Adipocyte (in vitro differentiated cells): ENCODE measurements around the gene MINDY4.

ENCODE experiments used
- DNase-seq: peaks from one replicate; pipeline ENCODE4 v3.0.0-alpha.2; 2015; ENCODE audit warnings: low read depth
- H3K27me3 ChIP-seq: replicated peaks from 2 replicates; pipeline ENCODE4 v1.7.0; 2013; ENCODE audit warnings: mild to moderate bottlenecking, low read length, moderate library complexity; ENCODE audit not compliant: control insufficient read depth, insufficient read depth
- H3K36me3 ChIP-seq: 2 replicates; pipeline ENCODE4 v1.7.0; 2013; ENCODE audit warnings: low read length, mild to moderate bottlenecking, moderate library complexity; ENCODE audit not compliant: control insufficient read depth, insufficient read depth, severe bottlenecking
- H3K4me1 ChIP-seq: 2 replicates; pipeline ENCODE4 v1.7.0; 2013; ENCODE audit warnings: mild to moderate bottlenecking, low read length, moderate library complexity; ENCODE audit not compliant: control insufficient read depth, insufficient read depth
- H3K4me3 ChIP-seq: 2 replicates; pipeline ENCODE4 v1.7.0; 2013; ENCODE audit warnings: mild to moderate bottlenecking, low read length, moderate library complexity
- H3K9ac ChIP-seq: 2 replicates; pipeline ENCODE4 v1.7.0; 2013; ENCODE audit warnings: mild to moderate bottlenecking, low read length, moderate library complexity
- H3K9me3 ChIP-seq: 2 replicates; pipeline ENCODE4 v1.7.0; 2013; ENCODE audit warnings: mild to moderate bottlenecking, low read length, moderate library complexity; ENCODE audit not compliant: control insufficient read depth

The MINDY4 gene

DNA sequence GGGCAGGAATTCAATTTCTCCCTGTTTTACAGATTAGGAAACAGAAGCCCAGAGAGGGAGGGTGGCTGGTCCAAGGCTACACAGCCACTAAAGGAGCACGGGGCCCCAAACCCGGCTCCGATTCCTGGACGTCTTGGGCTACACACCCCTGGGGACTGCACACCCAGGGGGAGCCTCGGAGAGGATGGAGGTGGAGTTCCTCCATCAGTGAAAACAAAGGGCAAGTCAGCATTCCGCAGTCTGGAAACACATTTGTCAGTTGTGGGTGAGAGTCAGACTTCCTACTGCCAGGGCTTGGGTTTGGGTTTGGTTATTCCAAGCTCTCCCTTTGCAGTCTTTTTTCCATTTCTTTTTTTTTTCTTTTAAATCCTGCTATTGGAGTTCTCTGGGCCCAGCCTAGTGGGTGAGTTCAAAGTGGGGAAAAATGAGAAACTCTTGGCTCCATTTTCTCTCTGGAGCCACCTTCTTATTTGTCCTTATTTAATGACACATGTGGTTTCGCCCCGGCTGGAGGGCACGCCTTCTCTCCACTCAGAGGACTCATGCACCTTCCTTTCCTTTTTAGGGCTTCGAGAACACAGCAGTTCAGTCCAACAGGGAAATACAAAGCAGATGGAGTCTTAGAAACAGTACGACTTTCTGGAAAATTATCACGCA lies 80.6 kb downstream of the MINDY4 start:
- Histone ChIP-seq H3K9ac (peak overlapping the region; percentile 79), H3K36me3 (peaks cover 12% of the 10 kb centered on the region), H3K4me3 (peak overlapping the region; percentile 15), H3K4me1 (peaks cover 26% of the 10 kb centered on the region), H3K27me3 (no peaks in the 10 kb centered on the region), H3K9me3 (no peaks in the 10 kb centered on the region)
- DNase-seq: peak; percentile 59

DNA sequence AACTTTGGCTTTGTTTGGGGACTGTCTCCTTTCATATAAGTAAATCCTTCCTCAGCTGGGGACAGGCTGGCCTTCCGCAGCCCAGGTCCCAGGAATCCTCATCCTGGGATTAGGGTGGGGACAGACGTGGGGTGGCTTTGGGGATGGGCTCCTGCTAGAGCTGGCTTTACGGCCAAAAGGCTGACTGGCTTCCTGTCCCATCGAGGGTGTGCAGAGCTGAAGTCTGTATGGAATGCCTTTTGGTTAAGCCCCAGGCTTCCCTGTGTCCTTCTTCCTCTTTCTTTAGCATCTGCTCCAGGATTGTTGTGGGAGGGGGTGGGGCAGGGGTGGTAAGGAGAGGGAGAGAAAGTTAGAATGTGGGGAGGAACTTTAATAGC lies 81.1 kb downstream of the MINDY4 start:
- H3K9ac ChIP-seq: peak overlapping the region; percentile 79
- H3K9me3 ChIP-seq: no peaks in the 10 kb centered on the region
- no peak for DNase-seq
- H3K4me3 ChIP-seq: peak overlapping the region; percentile 15
- peaks cover 26% of the 10 kb centered on the region for H3K4me1 ChIP-seq
- H3K36me3 ChIP-seq: peaks cover 12% of the 10 kb centered on the region
- H3K27me3 ChIP-seq: no peaks in the 10 kb centered on the region

DNA sequence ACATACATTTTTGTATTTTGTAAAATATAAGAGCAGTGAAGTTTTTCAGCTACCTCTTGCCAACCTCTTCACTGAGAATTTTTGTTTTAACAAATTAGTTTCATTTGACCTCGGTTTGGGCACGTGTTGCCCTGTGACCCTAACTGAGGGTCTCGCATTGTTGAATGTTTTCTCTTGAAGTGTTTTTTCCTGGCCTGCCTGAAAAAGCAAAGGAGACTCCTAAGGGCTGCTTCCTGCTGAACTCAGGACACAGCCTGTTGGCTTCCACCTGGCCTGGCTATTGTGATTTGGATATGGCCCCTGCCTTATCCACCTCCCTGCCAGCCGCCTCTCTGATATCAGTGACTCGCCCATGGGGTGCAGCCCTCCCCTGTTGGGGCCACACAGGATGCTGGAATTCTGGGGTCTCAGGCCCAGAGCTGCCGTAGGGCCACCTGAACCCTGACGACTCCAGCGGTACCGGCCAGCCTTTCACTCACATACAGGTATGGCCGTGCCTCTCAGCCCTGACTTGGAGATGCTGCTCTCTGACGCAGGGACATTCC lies 81.6 kb downstream of the MINDY4 start:
- no peak overlapping the region for H3K4me3 ChIP-seq
- no peak for DNase-seq

DNA sequence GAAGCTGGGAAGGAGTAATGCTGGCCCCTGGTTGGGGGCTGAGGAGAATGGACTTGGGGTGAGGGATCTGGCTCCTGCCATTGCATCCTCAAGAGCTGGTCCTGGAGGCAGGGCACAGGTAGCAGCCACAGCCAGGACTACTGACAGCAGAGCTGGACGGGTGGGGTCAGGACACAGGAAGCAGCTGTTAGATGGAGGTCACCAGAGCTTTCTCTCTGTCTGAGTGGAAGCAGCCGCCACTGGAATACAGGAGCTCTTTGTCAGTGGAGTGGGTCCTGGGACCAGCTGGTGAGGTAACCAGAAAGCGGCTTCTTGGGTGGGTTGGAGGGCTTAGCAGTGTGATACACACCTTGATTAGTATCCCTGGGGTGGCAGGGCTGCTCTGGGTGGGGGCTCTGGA lies 82.4 kb downstream of the MINDY4 start:
- Histone ChIP-seq H3K4me1 (peaks cover 26% of the 10 kb centered on the region), H3K36me3 (peaks cover 12% of the 10 kb centered on the region), H3K27me3 (no peaks in the 10 kb centered on the region), H3K9ac (no peak overlapping the region), H3K4me3 (no peak overlapping the region), H3K9me3 (no peaks in the 10 kb centered on the region)
- no peak for DNase-seq

More for the DNA sequence above, 81.6 kb downstream of the MINDY4 start:
- Histone ChIP-seq H3K4me1 (peaks cover 26% of the 10 kb centered on the region), H3K36me3 (peaks cover 12% of the 10 kb centered on the region), H3K9ac (peak overlapping the region; percentile 79), H3K9me3 (no peaks in the 10 kb centered on the region), H3K27me3 (no peaks in the 10 kb centered on the region)

DNA sequence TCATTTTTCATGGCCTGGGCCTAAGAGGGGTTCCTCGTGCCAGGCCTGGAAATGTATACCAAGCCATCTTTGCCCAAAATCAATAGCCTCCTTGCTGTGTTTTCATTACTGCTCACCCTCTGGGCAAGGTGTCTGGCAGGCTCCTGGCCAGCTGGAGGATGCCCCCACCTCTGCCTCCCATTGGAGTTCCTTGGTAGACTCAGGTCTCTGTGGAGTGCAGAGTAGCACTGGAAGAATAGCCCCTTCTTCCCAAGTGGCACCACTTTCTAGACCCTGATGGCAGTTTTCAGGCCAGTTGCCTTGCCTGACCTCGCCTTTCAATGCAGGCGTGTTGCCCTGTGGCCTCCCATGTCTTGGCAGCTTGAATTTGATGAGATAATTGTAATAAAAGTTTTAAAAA lies 84.7 kb downstream of the MINDY4 start:
- Histone ChIP-seq H3K9ac (no peak overlapping the region), H3K27me3 (no peaks in the 10 kb centered on the region), H3K9me3 (no peaks in the 10 kb centered on the region), H3K36me3 (peaks cover 12% of the 10 kb centered on the region), H3K4me3 (no peak overlapping the region), H3K4me1 (peaks cover 17% of the 10 kb centered on the region)
- no peak for DNase-seq

DNA sequence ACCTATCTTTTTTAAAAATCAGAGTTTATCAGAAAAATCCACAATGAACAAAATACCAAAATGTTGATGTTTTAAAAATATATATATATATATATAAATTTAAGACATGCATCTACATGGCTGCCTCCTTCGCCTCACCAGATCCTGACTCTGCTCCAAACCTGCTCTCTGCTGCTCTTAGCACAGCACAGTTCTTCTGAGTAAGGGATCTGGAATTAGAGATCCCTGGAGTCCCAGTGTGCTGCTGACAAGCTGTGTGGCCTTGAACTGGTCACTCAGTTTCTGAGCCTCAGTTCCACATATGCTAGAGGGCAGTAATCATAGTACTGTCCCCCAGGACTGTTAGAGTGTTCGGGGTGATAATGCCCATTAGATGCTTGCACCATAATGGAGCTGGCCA lies 87.4 kb downstream of the MINDY4 start:
- Histone ChIP-seq H3K4me3 (no peak overlapping the region), H3K9ac (no peak overlapping the region), H3K36me3 (peaks cover 12% of the 10 kb centered on the region), H3K4me1 (peaks cover 8% of the 10 kb centered on the region), H3K27me3 (no peaks in the 10 kb centered on the region), H3K9me3 (no peaks in the 10 kb centered on the region)
- no peak for DNase-seq

DNA sequence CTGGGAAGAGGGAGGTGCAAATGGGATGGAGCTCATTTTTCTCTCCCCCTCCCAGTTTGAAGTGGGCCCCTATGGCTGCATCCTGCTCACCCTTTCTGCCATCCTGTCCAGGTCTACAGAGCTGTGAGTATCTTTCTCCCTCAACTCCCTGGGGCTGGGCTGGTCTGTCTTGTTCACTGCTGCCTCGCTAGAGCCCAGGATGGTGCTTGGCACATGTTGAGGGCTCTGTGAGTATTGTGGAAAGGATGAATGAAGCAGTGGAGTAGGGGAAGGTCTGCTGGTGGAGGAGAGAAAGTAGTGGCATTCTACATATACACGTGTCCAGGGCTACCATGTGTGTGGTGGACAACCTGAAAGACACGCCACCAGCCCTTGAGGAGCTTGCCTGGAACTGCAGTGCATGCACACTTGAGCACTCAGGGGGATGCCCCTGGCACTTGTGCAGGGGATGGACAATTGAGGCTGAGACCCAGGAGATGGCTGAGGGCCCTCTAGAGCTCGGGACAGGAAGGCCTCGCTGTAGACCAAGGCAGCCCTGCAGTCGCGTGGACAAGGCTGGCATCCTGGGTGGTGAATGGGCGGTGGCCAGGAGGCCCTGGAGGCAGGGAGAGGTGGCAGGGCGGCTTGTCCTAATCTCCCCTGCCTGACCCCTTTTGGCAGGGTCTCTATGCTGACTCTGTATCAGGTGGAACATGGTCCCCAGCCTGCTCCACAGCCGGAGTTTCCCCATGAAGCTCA lies 88.2 kb downstream of the MINDY4 start:
- no peaks in the 10 kb centered on the region for H3K9me3 ChIP-seq
- H3K9ac ChIP-seq: no peak overlapping the region
- peaks cover 16% of the 10 kb centered on the region for H3K4me1 ChIP-seq
- peaks cover 9% of the 10 kb centered on the region for H3K36me3 ChIP-seq
- H3K4me3 ChIP-seq: no peak overlapping the region
- DNase-seq: no peak
- H3K27me3 ChIP-seq: no peaks in the 10 kb centered on the region

DNA sequence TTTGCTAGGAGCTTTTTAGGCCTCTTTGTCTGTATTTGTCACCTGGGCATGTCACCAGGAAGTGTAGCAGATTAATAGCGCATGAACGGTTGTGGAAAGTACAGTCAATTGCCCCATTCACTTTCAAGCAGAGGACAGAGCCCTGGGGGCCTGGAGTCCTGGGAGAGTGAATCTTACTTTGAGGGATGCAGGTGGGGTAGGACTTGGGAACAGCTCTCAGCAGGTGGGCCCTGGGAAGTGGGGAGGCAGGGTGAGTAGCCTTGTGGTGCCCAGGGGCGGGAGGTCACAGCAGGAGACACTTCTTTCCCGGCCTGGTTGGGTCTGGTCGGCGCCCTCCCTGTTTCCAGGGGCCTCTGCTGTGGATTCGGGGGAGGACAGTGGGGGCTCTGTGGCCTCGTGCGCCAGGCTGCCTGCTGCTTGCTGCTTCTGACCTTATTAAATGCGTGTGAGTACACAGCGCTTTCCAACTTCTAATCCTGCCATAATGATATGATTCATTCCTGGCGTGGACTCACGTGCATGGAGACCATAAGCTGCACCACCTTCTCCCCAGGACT lies 88.8 kb downstream of the MINDY4 start:
- H3K9me3 ChIP-seq: no peaks in the 10 kb centered on the region
- H3K4me3 ChIP-seq: no peak overlapping the region
- no peaks in the 10 kb centered on the region for H3K27me3 ChIP-seq
- H3K36me3 ChIP-seq: peaks cover 8% of the 10 kb centered on the region
- DNase-seq: no peak
- no peak overlapping the region for H3K9ac ChIP-seq
- H3K4me1 ChIP-seq: peaks cover 17% of the 10 kb centered on the region

DNA sequence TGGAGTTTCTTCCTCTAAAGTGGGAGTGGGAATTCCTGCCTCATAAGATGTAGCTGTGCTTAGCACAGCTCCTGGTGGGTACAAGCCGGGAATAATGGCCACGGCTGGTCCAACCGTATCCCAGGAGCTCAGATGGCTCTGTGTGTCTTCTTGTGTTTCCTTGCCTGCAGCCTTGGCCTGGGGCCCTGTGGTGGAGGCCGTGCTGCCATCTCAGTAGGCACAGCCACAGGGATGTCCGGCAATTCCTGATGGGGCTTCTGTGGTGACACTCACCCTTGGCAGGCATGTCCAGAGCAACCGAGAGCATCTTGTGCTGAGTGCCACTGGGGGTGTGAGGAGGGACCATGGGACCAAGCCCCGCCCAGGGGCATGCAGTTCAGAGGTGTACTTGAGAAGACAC lies 90.4 kb downstream of the MINDY4 start:
- peaks cover 1% of the 10 kb centered on the region for H3K36me3 ChIP-seq
- no peak for DNase-seq
- H3K9me3 ChIP-seq: no peaks in the 10 kb centered on the region
- H3K27me3 ChIP-seq: no peaks in the 10 kb centered on the region
- no peak overlapping the region for H3K9ac ChIP-seq
- peaks cover 17% of the 10 kb centered on the region for H3K4me1 ChIP-seq
- H3K4me3 ChIP-seq: no peak overlapping the region

DNA sequence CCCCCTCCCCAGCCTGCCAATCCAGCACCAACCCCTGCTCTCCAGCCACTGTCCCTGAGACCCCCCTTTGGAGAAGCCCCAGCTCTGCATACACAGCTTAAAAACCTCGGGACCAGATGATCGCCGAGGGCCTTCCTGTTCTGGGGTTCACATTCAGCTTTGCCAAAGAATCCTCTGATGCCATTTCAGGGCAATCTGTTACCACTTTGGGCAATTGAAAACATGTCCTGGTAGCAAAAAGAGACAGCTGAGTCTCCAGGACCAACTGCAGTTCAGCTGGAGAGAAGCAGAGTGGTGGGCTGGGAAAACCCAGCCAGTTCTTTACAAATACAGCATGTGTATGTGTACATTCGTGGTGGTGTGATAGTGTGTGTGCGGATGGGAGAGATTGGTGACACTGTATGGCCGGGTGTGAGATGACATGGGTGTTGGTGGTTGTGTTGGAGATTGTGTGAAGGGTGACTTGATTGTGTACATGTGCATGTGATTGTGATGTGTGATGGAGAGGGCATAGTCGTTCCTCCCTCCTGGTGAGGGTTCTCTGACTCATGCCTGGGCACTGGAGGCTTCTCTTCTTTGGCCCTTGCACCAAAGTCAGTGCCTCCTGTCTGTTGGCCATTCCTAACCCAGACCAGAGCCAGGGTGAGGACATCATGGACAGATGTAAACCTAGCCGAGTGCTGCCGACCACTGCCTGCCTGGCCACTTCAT lies 91.9 kb downstream of the MINDY4 start:
- Histone ChIP-seq H3K27me3 (no peaks in the 10 kb centered on the region), H3K4me3 (no peak overlapping the region), H3K9me3 (no peaks in the 10 kb centered on the region), H3K4me1 (peaks cover 17% of the 10 kb centered on the region), H3K9ac (peak overlapping the region; percentile 52), H3K36me3 (no peaks in the 10 kb centered on the region)
- no peak for DNase-seq

DNA sequence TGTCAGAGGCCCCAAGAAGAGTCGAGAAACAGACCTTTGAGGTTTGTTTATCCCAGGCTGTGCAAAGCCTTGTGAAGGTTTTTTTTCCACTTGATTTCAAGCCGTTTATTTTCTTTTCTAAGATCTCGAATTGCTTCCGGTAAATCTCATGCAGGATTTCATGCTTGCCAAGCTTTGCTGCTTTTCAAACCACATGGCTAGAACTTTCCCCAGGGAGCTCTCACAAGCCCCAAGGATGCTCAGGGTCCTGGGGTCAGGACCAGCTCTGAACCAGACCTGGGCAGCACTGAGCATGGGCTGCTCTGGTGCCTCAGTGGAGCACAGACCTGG lies 92.5 kb downstream of the MINDY4 start:
- DNase-seq: peak; percentile 73
- Histone ChIP-seq H3K27me3 (no peaks in the 10 kb centered on the region), H3K9me3 (no peaks in the 10 kb centered on the region), H3K4me1 (peaks cover 17% of the 10 kb centered on the region), H3K9ac (peak overlapping the region; percentile 52), H3K36me3 (no peaks in the 10 kb centered on the region), H3K4me3 (no peak overlapping the region)
